Measurements from ENCODE around the gene LMO1. TPM values are rescaled to one million over a fixed set of nuclear protein-coding genes. Genes with fewer than 3 reads are reported as not detected.

LMO1 gene
- total and polyA plus RNA-seq, 12 donors, result 0.22 to 2.5 (median 1.2) TPM; not detected in 6

DNA sequence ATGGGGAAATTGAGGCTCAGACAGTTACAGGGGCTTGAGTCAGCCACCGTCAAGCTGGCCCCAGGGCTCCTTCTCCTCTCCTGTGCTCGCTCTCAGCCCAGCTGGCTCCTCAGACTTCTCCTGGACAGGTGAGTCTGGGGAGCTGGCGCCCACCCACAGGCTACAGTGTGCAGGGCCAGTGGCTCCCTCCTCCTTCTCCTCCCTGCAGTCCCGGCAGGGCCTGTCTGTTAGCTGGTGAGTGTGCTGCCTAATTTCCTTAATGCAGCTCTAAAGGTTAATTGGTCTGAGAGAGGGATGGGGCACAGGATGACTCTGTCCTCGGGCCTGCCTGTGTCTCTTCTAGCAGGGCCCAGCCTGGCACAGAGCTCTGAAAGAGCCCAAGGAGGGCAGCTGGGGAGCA lies 31.7 kb downstream of the LMO1 start:
- Histone ChIP-seq H3K9me3 (replicated peaks in 1 of 3) (no peaks in the 10 kb centered on the region), H3K4me3 (no peak overlapping the region), H3K4me1 (replicated peaks in 1 of 2) (peaks cover 0 to 11% of the 10 kb centered on the region in 2 donors), H3K27ac (no peak overlapping the region), H3K27me3 (no peaks in the 10 kb centered on the region), H3K36me3 (replicated peaks in 1 of 2) (no peaks in the 10 kb centered on the region)
- no peak for TF ChIP-seq POLR2A (IDR thresholded peaks at IDR 0.05)
- TF ChIP-seq, protein P1, sequence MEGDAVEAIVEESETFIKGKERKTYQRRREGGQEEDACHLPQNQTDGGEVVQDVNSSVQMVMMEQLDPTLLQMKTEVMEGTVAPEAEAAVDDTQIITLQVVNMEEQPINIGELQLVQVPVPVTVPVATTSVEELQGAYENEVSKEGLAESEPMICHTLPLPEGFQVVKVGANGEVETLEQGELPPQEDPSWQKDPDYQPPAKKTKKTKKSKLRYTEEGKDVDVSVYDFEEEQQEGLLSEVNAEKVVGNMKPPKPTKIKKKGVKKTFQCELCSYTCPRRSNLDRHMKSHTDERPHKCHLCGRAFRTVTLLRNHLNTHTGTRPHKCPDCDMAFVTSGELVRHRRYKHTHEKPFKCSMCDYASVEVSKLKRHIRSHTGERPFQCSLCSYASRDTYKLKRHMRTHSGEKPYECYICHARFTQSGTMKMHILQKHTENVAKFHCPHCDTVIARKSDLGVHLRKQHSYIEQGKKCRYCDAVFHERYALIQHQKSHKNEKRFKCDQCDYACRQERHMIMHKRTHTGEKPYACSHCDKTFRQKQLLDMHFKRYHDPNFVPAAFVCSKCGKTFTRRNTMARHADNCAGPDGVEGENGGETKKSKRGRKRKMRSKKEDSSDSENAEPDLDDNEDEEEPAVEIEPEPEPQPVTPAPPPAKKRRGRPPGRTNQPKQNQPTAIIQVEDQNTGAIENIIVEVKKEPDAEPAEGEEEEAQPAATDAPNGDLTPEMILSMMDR (IDR thresholded peaks at IDR 0.05), result no peak
- no peak for DNase-seq
- intact Hi-C loops (cut with DNase I), result no loop called here
- WGBS, 4 donors, result 68 to 96% (median 76%) methylated on average over 4 to 5 of the region's 5 CpGs

DNA sequence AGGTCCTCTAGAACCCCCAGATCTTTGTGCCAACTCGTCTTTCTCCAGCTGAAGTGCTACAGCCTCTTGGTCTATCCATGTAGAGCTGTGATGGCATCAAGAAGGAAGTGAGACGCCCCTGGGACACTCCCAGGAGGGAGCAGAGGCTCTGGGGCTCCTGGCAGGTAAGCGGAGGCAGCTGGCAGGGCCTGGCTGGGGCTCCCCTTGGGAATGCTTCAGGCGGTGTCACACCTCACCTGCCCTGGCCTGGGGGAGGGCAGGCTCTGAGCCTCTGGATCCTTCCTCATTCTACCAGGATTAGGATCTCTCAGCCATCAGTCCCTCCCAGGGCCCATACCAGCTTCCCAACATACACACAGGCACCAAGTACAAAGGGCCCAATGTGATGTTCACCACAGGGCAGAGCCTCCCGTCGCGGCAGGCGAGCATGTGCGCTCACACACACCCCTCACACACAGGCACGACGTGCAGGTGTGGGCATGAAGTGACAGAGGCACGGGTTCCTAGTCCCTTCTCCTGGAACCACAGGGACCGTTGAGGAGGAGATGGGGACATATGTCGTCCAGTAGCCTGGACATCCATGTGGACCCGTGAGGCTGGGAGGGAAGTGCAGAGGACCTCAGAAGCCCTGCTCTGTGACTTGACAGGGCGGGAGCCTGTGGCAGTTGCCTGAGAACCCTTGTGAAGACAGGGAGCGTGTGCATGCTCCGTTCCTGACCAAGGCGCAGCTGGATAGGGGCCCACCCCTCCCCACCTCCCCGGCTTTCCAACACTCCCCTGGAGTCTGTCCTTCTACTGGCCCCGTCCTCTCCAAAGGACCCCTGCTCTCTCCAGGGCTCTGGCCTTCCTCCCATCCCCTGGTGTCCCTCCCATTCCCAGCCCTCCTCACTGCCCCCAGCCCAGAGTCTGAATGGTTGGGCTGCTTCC lies 32.5 kb downstream of the LMO1 start:
- no peaks in the 10 kb centered on the region for H3K9me3 ChIP-seq (replicated peaks in 1 of 3)
- H3K27me3 ChIP-seq, result no peaks in the 10 kb centered on the region
- no peak for DNase-seq
- H3K27ac ChIP-seq, result no peak overlapping the region
- H3K4me3 ChIP-seq, result no peak overlapping the region
- no peaks in the 10 kb centered on the region for H3K36me3 ChIP-seq (replicated peaks in 1 of 2)
- WGBS, 4 donors, result 76 to 91% (median 88%) methylated on average over 11 to 21 of the region's 21 CpGs
- TF ChIP-seq, protein P1 (IDR thresholded peaks at IDR 0.05), result no peak
- no peak for TF ChIP-seq POLR2A (IDR thresholded peaks at IDR 0.05)
- intact Hi-C loops (cut with DNase I), result no loop called here
- H3K4me1 ChIP-seq (replicated peaks in 1 of 2), result peaks cover 0 to 11% of the 10 kb centered on the region in 2 donors

DNA sequence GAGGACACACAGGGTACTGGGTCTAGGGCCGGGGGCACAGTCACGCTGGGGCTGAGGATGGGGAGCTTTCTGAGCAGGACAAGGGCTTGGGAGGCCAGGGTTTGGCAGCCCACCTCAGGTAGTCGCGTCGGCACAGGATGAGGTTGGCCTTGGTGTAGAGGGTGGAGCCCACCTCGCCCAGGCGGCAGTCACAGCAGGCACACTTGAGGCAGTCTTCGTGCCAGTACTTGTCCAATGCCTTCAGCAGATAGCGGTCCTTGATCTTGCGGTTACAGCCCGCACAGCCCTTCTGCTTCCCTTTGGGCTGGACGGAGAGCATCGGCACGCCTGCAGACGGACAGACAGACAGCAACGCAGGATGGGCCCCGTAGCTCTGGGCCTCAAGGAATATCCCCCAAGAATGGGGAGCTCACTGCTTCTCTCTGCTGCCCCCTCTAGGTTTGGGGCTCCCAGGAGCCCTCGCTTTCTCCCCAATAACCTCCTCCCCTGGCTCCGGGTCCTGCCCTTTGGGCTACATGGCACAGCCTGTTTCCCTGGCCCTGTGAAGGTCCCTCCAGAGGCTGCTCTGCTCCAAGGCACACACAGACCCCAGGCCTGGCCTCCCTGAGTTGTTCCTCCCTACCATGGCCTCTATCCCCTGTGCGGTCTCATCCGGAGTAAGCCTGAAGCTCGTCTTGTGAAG lies 33.4 kb downstream of the LMO1 start:
- H3K9me3 ChIP-seq (replicated peaks in 1 of 3), result no peaks in the 10 kb centered on the region
- peaks cover 0 to 11% of the 10 kb centered on the region in 2 donors for H3K4me1 ChIP-seq (replicated peaks in 1 of 2)
- H3K27ac ChIP-seq, result no peak overlapping the region
- TF ChIP-seq POLR2A (IDR thresholded peaks at IDR 0.05), result no peak
- TF ChIP-seq, protein P1 (IDR thresholded peaks at IDR 0.05), result no peak
- intact Hi-C loops (cut with DNase I), result no loop called here
- no peaks in the 10 kb centered on the region for H3K36me3 ChIP-seq (replicated peaks in 1 of 2)
- H3K27me3 ChIP-seq, result no peaks in the 10 kb centered on the region
- 89 to 92% (median 90%) methylated on average over 4 to 22 of the region's 22 CpGs for WGBS, 4 donors
- H3K4me3 ChIP-seq, result no peak overlapping the region
- no peak for DNase-seq
